Keratinocyte (primary cell): ENCODE data around the gene KIAA0930. TPM values are rescaled to one million over a fixed set of nuclear protein-coding genes. Genes with fewer than 3 reads are reported as not detected.

Experiments used
- DNase-seq: peaks from one replicate; pipeline ENCODE4 v3.0.0-alpha.2; 2011; ENCODE audit warnings: low read depth, missing footprints, low spot score
- FAIRE-seq: peaks from 2 replicates; lab custom pipeline; 2011; peaks lifted over from hg19 to GRCh38; lab: Jason Lieb, UNC
- H2AFZ ChIP-seq: 2 replicates; pipeline ENCODE4 v1.6.0; 2012; ENCODE audit warnings: low read length, control low read depth, inconsistent platforms; ENCODE audit not compliant: control insufficient read depth
- H3K27ac ChIP-seq: 2 replicates; pipeline ENCODE4 v1.5.1; 2011; ENCODE audit warnings: low read length; ENCODE audit not compliant: control insufficient read depth, insufficient read depth
- H3K27me3 ChIP-seq: 3 replicates; pipeline ENCODE4 v1.6.0; 2011; ENCODE audit warnings: low read length; ENCODE audit not compliant: control insufficient read depth, insufficient read depth; ENCODE audit errors: extremely low read depth
- H3K36me3 ChIP-seq, 2 experiments: 2 replicates in 1 of 2; 3 replicates in 1 of 2; pipeline ENCODE4 v1.5.1; 2011; ENCODE audit warnings: low read length in 2 of 2, mild to moderate bottlenecking in 1 of 2; ENCODE audit not compliant: control insufficient read depth in 2 of 2, insufficient read depth in 2 of 2; ENCODE audit errors: extremely low read depth in 1 of 2
- H3K4me1 ChIP-seq: 3 replicates; pipeline ENCODE4 v1.5.1; 2011; ENCODE audit warnings: low read length; ENCODE audit not compliant: control insufficient read depth, insufficient read depth; ENCODE audit errors: extremely low read depth
- H3K4me2 ChIP-seq: 3 replicates; pipeline ENCODE4 v1.6.0; 2011; ENCODE audit warnings: low read depth, low read length; ENCODE audit not compliant: control insufficient read depth, insufficient read depth; ENCODE audit errors: extremely low read depth
- H3K4me3 ChIP-seq, 3 experiments: fragments of 200-600 bp in 1 of 3; sonication (generic) in 1 of 3; 2 replicates in 2 of 3; 3 replicates in 1 of 3; pipeline ENCODE4 v1.5.1; 2011 to 2016; ENCODE audit warnings: low read length in 3 of 3, mild to moderate bottlenecking in 3 of 3, control low read depth in 2 of 3, inconsistent platforms in 1 of 3, low read depth in 1 of 3, mixed read lengths in 1 of 3, mixed run types in 1 of 3, moderate library complexity in 1 of 3; ENCODE audit not compliant: control insufficient read depth in 2 of 3, insufficient read depth in 2 of 3; ENCODE audit errors: extremely low read depth in 1 of 3
- H3K79me2 ChIP-seq: 2 replicates; pipeline ENCODE4 v1.6.0; 2012; ENCODE audit warnings: low read length; ENCODE audit not compliant: control insufficient read depth, insufficient read depth
- H3K9ac ChIP-seq: 3 replicates; pipeline ENCODE4 v1.6.0; 2011; ENCODE audit warnings: low read length; ENCODE audit not compliant: control insufficient read depth, insufficient read depth; ENCODE audit errors: extremely low read depth
- H3K9me1 ChIP-seq: 3 replicates; pipeline ENCODE4 v1.6.0; 2011; ENCODE audit warnings: low read length; ENCODE audit not compliant: control insufficient read depth, insufficient read depth; ENCODE audit errors: extremely low read depth
- H3K9me3 ChIP-seq: 2 replicates; pipeline ENCODE4 v1.5.1; 2012; ENCODE audit warnings: low read depth, low read length; ENCODE audit not compliant: control insufficient read depth
- H4K20me1 ChIP-seq: 3 replicates; pipeline ENCODE4 v1.6.0; 2011; ENCODE audit warnings: low read length; ENCODE audit not compliant: control insufficient read depth, insufficient read depth; ENCODE audit errors: extremely low read depth
- EZH2 ChIP-seq: IDR thresholded peaks from one replicate; pipeline ENCODE4 v1.6.1; 2012; ENCODE audit warnings: inconsistent platforms, mild to moderate bottlenecking, low read length, moderate library complexity
- dilution Hi-C: fragments of 300-500 bp; cut with MboI; formaldehyde crosslinking; loops from one replicate; pipeline ENCODE4 v1.7.0; 2020; ENCODE audit warnings: low sequenced_read_pairs; ENCODE audit not compliant: extremely low pct_ligation_motif_present
- polyA plus RNA-seq, 5 experiments: library from polyadenylated mRNA; depleted of rRNA in 3 of 5; stranded (reverse) in 3 of 5; stranded (forward) in 1 of 5; unstranded in 1 of 5; fragments of >200 nt; gene quantifications; 1 replicate in 1 of 5; 2 replicates in 3 of 5; 3 replicates in 1 of 5; pipeline versions ENCODE4 v1.2.1 to v1.2.3, GENCODE V29; 2011 to 2012; ENCODE audit warnings: missing spikeins in 2 of 5, low read depth in 1 of 5, low replicate concordance in 1 of 5
- TF ChIP-seq, protein P1 (sequence below), 3 experiments: IDR thresholded peaks in 1 of 3; conservative IDR thresholded peaks in 1 of 3; optimal IDR thresholded peaks in 1 of 3; 2 replicates in 2 of 3; 3 replicates in 1 of 3; pipeline versions ENCODE3 to v1.5.1; 2011; ENCODE audit warnings: low read length in 3 of 3, mild to moderate bottlenecking in 3 of 3, moderate library complexity in 2 of 3, control low read depth in 1 of 3, inconsistent platforms in 1 of 3; ENCODE audit not compliant: insufficient read depth in 2 of 3; ENCODE audit errors: extremely low read depth in 1 of 3

KIAA0930 gene
- polyA plus RNA-seq, 1 donor (not counting 4 experiments of a cell fraction or from before 2014, with no cell fraction given), result 115 TPM

DNA sequence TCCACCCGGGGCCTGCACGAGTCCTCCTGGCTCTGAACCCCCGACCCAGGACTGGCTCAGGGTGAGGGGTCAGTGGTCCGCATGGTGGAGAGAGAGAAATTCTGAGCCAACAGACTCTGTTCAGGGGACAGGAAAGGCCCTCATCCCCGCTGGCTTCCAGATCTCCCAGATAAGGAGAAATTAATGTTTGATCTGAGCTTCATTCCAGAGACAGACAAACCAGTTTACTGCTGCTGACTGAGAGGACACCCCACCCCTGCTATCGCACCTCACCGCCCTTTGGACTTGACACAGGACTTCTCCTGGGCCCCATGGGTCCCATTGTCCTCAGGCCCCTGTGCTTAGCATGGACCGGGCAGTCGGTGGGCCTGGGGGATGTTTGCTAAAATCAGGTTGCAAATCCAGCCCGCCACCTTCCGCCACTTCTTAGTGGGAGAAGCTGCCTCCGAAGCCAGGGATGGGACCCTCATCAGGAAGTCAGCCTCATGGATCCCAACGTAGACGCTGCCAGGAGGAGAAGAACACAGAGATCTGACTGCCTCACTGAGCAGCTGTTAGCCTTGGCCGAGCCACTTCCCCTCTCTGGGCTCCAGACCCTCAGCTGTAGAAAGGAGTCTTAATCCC lies 32.9 kb upstream of the KIAA0930 start:
- Histone ChIP-seq H3K4me1 (peaks cover 8% of the 10 kb centered on the region), H3K9ac (no peak overlapping the region), H3K27me3 (peaks cover 6% of the 10 kb centered on the region), H3K9me1 (no peaks in the 10 kb centered on the region), H2AFZ (no peak overlapping the region), H3K27ac (no peak overlapping the region), H3K4me3 (no peak overlapping the region), H3K36me3 (no peaks in the 10 kb centered on the region), H3K4me2 (no peak overlapping the region), H3K79me2 (no peaks in the 10 kb centered on the region), H3K9me3 (no peaks in the 10 kb centered on the region), H4K20me1 (no peaks in the 10 kb centered on the region)
- DNase-seq (no peak), FAIRE-seq (no peak)
- TF ChIP-seq EZH2, result no peak
- TF ChIP-seq, protein P1, sequence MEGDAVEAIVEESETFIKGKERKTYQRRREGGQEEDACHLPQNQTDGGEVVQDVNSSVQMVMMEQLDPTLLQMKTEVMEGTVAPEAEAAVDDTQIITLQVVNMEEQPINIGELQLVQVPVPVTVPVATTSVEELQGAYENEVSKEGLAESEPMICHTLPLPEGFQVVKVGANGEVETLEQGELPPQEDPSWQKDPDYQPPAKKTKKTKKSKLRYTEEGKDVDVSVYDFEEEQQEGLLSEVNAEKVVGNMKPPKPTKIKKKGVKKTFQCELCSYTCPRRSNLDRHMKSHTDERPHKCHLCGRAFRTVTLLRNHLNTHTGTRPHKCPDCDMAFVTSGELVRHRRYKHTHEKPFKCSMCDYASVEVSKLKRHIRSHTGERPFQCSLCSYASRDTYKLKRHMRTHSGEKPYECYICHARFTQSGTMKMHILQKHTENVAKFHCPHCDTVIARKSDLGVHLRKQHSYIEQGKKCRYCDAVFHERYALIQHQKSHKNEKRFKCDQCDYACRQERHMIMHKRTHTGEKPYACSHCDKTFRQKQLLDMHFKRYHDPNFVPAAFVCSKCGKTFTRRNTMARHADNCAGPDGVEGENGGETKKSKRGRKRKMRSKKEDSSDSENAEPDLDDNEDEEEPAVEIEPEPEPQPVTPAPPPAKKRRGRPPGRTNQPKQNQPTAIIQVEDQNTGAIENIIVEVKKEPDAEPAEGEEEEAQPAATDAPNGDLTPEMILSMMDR (optimal IDR thresholded peaks at IDR 0.05 in 1 of 3, IDR thresholded peaks at IDR 0.05 in 1 of 3, conservative IDR thresholded peaks at IDR 0.05 in 1 of 3; ENCODE audit: extremely low read depth in 1 of 3, insufficient read depth in 2 of 3, low read length in 3 of 3), result no peak
- dilution Hi-C loops, result no loop called here

DNA sequence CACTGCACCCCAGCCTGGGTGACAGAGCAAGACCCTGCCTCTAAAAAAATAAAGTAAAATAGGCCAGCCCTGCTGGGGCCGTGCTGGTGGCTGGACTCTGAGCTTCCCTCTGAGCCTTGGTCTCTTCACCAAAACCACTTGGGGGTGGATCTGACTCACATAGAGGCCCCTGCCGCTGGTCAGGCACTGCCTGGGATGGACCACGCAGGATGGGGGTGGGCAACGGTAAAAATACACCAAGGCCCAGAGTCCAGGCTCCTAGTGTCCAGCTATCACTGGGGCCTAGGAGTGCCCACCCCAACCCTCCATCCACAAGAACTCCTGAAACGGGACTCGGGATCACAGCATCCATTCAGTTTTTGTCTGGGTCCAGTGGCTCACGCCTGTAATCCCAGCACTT lies 31.8 kb upstream of the KIAA0930 start:
- TF ChIP-seq EZH2, result no peak
- TF ChIP-seq, protein P1 (optimal IDR thresholded peaks at IDR 0.05 in 1 of 3, IDR thresholded peaks at IDR 0.05 in 1 of 3, conservative IDR thresholded peaks at IDR 0.05 in 1 of 3; ENCODE audit: extremely low read depth in 1 of 3, insufficient read depth in 2 of 3, low read length in 3 of 3), result no peak
- Histone ChIP-seq H3K27ac (no peak overlapping the region), H3K27me3 (peaks cover 6% of the 10 kb centered on the region), H3K9ac (no peak overlapping the region), H4K20me1 (no peaks in the 10 kb centered on the region), H3K4me2 (no peak overlapping the region), H3K9me1 (no peaks in the 10 kb centered on the region), H3K4me3 (no peak overlapping the region), H3K9me3 (no peaks in the 10 kb centered on the region), H3K4me1 (peaks cover 8% of the 10 kb centered on the region), H3K79me2 (no peaks in the 10 kb centered on the region), H2AFZ (no peak overlapping the region), H3K36me3 (no peaks in the 10 kb centered on the region)
- FAIRE-seq (no peak), DNase-seq (no peak)
- dilution Hi-C loops, result no loop called here
